ENCODE results near the gene USP13. TPM values are rescaled to one million over a fixed set of nuclear protein-coding genes. Genes with fewer than 3 reads are reported as not detected.

Gene USP13
- total RNA-seq, 1 donor from 2014 or later: 15.4 TPM

DNA sequence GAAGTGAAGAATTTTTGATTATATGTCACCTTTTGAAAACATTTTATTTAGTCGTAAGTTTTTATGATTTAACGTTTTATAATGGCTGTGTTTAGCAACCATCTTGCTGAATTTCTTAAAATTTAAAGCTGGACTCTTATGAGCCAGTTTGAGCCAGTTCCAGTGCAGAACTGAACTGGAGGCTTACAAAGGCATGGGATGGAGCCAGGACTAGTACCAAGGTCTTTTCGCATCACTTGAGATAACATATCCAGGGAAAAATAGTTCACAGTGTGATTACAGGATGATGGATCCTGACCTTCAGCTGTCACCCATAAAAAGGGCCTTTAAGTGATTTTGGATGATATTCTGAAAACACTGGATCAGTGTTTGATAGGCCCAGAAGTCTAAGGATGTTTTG is 51.0 kb downstream of the USP13 start:
- H3K27ac ChIP-seq: no peak overlapping the region
- TF ChIP-seq, protein P1, sequence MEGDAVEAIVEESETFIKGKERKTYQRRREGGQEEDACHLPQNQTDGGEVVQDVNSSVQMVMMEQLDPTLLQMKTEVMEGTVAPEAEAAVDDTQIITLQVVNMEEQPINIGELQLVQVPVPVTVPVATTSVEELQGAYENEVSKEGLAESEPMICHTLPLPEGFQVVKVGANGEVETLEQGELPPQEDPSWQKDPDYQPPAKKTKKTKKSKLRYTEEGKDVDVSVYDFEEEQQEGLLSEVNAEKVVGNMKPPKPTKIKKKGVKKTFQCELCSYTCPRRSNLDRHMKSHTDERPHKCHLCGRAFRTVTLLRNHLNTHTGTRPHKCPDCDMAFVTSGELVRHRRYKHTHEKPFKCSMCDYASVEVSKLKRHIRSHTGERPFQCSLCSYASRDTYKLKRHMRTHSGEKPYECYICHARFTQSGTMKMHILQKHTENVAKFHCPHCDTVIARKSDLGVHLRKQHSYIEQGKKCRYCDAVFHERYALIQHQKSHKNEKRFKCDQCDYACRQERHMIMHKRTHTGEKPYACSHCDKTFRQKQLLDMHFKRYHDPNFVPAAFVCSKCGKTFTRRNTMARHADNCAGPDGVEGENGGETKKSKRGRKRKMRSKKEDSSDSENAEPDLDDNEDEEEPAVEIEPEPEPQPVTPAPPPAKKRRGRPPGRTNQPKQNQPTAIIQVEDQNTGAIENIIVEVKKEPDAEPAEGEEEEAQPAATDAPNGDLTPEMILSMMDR (IDR thresholded peaks at IDR 0.05): no peak
- H3K4me3 ChIP-seq: no peak overlapping the region
- H3K27me3 ChIP-seq: no peaks in the 10 kb centered on the region
- ATAC-seq (no peak), DNase-seq (no peak)
- H3K4me1 ChIP-seq: no peaks in the 10 kb centered on the region
- intact Hi-C loops (cut with DNase I): no loop called here
- no peaks in the 10 kb centered on the region for H3K9me3 ChIP-seq
- peaks cover 14% of the 10 kb centered on the region for H3K36me3 ChIP-seq

DNA sequence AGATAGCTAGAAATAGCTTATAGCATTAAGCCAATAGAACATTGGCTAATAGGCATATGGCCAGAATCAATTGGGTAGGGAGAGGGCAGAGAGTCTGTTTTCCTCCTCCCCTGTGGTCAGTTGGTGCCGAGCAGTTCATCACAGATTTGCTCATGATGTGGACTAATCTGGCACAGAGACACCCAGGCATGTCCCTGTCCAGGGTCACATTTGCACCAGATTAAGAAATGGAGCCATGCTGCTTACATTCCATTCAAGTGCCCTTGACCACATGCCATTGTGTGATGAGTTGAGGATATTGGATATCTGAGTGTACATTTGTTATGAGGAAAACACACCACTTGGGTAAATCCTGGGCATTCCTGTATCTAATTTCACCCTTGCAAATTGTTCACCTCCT is 53.4 kb downstream of the USP13 start:
- ATAC-seq (no peak), DNase-seq (no peak)
- Histone ChIP-seq H3K27ac (no peak overlapping the region), H3K27me3 (no peaks in the 10 kb centered on the region), H3K4me3 (no peak overlapping the region), H3K36me3 (peaks cover 27% of the 10 kb centered on the region), H3K4me1 (no peaks in the 10 kb centered on the region), H3K9me3 (no peaks in the 10 kb centered on the region)
- intact Hi-C loops (cut with DNase I): no loop called here
- TF ChIP-seq, protein P1 (IDR thresholded peaks at IDR 0.05): no peak

DNA sequence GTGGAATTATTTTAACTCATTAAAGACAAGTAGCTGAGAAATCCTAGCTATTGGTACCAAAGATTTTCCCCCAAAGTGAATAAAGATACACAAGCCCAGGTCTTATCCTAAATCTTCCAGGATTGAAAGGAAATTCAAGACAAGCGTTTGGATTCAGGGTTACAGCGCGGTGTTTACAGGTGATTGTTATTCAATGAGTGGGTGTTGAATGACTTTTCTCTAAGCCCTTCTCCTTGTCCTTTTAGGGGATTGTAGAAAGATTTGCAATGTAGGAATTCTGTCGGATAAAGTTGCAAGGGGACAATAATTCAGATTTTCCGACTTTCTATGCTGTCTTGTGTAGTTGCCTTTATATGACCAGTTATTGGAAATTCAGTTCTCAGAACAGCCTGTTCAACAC is 57.2 kb downstream of the USP13 start:
- no peak overlapping the region for H3K4me3 ChIP-seq
- H3K9me3 ChIP-seq: no peaks in the 10 kb centered on the region
- TF ChIP-seq, protein P1 (IDR thresholded peaks at IDR 0.05): no peak
- no peaks in the 10 kb centered on the region for H3K27me3 ChIP-seq
- intact Hi-C loops (cut with DNase I): no loop called here
- H3K27ac ChIP-seq: no peak overlapping the region
- peaks cover 33% of the 10 kb centered on the region for H3K36me3 ChIP-seq
- ATAC-seq: no peak
- DNase-seq: no peak
- H3K4me1 ChIP-seq: no peaks in the 10 kb centered on the region

DNA sequence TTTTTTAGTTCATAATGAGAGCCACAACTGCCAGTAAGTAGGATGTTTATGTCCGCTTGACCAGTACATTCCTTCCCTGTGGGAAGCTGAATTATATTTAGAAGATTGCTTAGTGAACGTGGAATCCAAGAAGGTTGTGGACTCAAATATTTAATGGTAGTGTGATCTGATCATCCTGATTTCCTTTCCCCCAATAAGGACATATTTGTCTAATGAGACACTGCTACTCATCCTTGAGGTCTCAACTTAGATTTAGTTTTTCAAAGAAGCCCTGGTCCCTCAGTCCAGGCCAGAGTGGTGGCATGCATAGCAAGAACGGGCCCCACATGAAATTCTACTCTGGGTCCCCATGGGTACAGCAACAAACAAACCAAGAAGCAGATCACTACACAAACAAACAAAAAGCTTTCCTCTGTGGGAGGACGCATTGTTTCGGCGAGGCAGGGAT is 60.8 kb downstream of the USP13 start:
- no peak overlapping the region for H3K4me3 ChIP-seq
- H3K4me1 ChIP-seq: no peaks in the 10 kb centered on the region
- DNase-seq (no peak), ATAC-seq (no peak)
- intact Hi-C loops (cut with DNase I): no loop called here
- H3K9me3 ChIP-seq: no peaks in the 10 kb centered on the region
- H3K27me3 ChIP-seq: no peaks in the 10 kb centered on the region
- TF ChIP-seq, protein P1 (IDR thresholded peaks at IDR 0.05): no peak
- peaks cover 20% of the 10 kb centered on the region for H3K36me3 ChIP-seq
- H3K27ac ChIP-seq: no peak overlapping the region

DNA sequence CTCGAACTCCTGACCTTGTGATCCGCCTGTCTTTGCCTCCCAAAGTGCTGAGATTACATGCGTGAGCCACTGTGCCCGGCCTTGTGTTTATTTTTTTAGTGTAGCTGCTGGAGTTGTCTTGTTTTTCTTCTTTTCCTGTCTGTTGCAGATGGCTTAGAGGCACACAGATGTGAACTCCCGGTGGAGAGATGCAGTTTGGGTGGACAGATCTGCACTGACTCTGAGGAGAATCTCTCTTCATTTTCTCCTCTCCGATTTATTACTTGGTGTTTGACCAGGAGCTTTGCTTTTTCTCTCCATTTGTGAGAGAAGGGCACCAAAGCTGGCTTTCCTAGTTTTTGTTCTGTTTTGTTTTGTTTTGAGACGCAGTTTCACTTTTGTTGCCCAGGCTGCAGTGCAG is 62.7 kb downstream of the USP13 start:
- Histone ChIP-seq H3K4me3 (no peak overlapping the region), H3K9me3 (no peaks in the 10 kb centered on the region), H3K27ac (no peak overlapping the region), H3K4me1 (no peaks in the 10 kb centered on the region), H3K36me3 (peaks cover 13% of the 10 kb centered on the region), H3K27me3 (no peaks in the 10 kb centered on the region)
- DNase-seq (no peak), ATAC-seq (no peak)
- intact Hi-C loops (cut with DNase I): no loop called here
- TF ChIP-seq, protein P1 (IDR thresholded peaks at IDR 0.05): no peak

DNA sequence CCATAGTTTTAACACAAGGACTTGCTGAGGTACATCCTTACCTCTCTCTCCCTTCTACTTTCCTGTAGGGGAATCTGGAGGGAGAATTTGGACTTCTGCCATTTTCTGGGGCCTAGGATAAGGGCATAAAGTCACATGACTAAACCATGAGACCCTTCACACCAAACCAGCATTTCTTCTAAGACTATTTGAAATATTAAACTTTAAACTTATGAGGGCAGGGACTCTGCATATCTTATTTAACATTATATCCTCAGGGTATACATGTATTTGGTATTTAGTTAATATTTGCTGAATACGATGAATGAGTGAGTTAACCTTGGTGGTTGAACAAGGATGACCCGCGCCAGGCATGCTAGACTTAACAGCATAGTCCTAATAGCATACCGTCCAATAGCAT is 63.4 kb downstream of the USP13 start:
- TF ChIP-seq, protein P1 (IDR thresholded peaks at IDR 0.05): no peak

More for the DNA sequence above, 63.4 kb downstream of the USP13 start:
- peaks cover 8% of the 10 kb centered on the region for H3K36me3 ChIP-seq
- no peaks in the 10 kb centered on the region for H3K4me1 ChIP-seq
- no peaks in the 10 kb centered on the region for H3K27me3 ChIP-seq
- H3K9me3 ChIP-seq: no peaks in the 10 kb centered on the region
- ATAC-seq: no peak
- H3K4me3 ChIP-seq: no peak overlapping the region
- DNase-seq: no peak
- intact Hi-C loops (cut with DNase I): no loop called here
- no peak overlapping the region for H3K27ac ChIP-seq

Data from upper lobe of right lung (tissue), 1 donor.